Spleen (tissue), 7 donors: Measurements from ENCODE around the gene PMVK.

Experiments
- POLR2A ChIP-seq, 3 donors: fragments of 450-650 bp; IDR thresholded peaks; one replicate each; pipeline ENCODE4 v1.5.1; 2017; ENCODE audit warnings: antibody characterized with exemption in 3 of 3, mild to moderate bottlenecking in 1 of 3
- POLR2AphosphoS5 ChIP-seq, 3 donors: sonication (generic); formaldehyde crosslinking; IDR thresholded peaks; one replicate each; pipeline ENCODE4 v1.5.1; 2017; ENCODE audit warnings: antibody characterized with exemption in 3 of 3
- TF ChIP-seq, protein P1 (sequence below), 11 experiments: fragments of 200-600 bp in 7 of 11; fragments of 450-650 bp in 4 of 11; sonication (generic) in 4 of 11; IDR thresholded peaks in 8 of 11; conservative IDR thresholded peaks in 3 of 11; 1 replicate in 7 of 11; 2 replicates in 4 of 11; pipeline versions ENCODE4 v1.4.0 to v1.8.0; 2016 to 2021; ENCODE audit warnings: antibody characterized with exemption in 11 of 11, inconsistent platforms in 4 of 11, mild to moderate bottlenecking in 1 of 11
- donor health status: DM: no; HTN: no; CAD: no; lungs with moderate emphysema.
- donor health status: DM: no; HTN: no; CAD: no.
- donor health status: DM: no; HTN: no; CAD: no.

- TF ChIP-seq, protein P1, sequence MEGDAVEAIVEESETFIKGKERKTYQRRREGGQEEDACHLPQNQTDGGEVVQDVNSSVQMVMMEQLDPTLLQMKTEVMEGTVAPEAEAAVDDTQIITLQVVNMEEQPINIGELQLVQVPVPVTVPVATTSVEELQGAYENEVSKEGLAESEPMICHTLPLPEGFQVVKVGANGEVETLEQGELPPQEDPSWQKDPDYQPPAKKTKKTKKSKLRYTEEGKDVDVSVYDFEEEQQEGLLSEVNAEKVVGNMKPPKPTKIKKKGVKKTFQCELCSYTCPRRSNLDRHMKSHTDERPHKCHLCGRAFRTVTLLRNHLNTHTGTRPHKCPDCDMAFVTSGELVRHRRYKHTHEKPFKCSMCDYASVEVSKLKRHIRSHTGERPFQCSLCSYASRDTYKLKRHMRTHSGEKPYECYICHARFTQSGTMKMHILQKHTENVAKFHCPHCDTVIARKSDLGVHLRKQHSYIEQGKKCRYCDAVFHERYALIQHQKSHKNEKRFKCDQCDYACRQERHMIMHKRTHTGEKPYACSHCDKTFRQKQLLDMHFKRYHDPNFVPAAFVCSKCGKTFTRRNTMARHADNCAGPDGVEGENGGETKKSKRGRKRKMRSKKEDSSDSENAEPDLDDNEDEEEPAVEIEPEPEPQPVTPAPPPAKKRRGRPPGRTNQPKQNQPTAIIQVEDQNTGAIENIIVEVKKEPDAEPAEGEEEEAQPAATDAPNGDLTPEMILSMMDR (IDR thresholded peaks at IDR 0.05 in 8 of 11, conservative IDR thresholded peaks at IDR 0.05 in 3 of 11) = no peak
- TF ChIP-seq POLR2A (IDR thresholded peaks at IDR 0.05) (no peak), POLR2AphosphoS5 (IDR thresholded peaks at IDR 0.05) (no peak)
These were observed 33.4 kb upstream of the PMVK start for GRCh38 chr1:154969860-154970452.
